GM18505 (cell line): ENCODE measurements around the gene NPB.

Experiments used
- ATAC-seq: cut with Tn5 transposase; IDR thresholded peaks from one replicate; pipeline ENCODE4 v1.9.1; 2021; ENCODE audit not compliant: unreplicated experiment
- POLR2A ChIP-seq: IDR thresholded peaks from 4 replicates; pipeline ENCODE4 v1.6.1; 2011; ENCODE audit warnings: borderline replicate concordance; ENCODE audit not compliant: insufficient read depth, insufficient read length; ENCODE audit errors: extremely low read depth

The NPB gene

DNA sequence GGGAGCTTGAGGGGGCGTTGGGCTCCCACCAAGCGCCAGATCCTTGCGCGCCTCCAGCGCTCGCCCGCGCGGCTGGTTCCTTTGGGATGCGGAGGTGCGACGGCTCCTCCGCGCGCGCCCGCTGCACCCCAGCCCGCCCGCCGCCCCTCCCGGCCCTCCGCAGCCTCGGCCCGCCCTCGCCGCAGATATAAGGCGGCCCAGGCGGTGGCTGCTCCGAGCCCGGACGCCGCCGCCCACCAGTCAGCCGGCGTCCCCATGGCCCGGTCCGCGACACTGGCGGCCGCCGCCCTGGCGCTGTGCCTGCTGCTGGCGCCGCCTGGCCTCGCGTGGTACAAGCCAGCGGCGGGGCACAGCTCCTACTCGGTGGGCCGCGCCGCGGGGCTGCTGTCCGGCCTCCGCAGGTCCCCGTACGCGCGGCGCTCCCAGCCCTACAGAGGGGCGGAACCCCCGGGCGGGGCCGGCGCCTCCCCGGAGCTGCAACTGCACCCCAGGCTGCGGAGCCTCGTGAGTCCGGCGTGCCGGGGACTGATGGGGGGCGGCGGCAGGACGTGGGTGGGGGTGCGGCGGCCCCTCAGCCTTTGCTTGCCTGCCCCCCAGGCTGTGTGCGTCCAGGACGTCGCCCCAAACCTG is at the start of gene NPB:
Gene NPB, plus strand, starts transcription at position 216 of the 630 bp plus-strand sequence. Its CDS starts 40 bp downstream, at position 256.
- no peak for TF ChIP-seq POLR2A
- no peak for ATAC-seq

DNA sequence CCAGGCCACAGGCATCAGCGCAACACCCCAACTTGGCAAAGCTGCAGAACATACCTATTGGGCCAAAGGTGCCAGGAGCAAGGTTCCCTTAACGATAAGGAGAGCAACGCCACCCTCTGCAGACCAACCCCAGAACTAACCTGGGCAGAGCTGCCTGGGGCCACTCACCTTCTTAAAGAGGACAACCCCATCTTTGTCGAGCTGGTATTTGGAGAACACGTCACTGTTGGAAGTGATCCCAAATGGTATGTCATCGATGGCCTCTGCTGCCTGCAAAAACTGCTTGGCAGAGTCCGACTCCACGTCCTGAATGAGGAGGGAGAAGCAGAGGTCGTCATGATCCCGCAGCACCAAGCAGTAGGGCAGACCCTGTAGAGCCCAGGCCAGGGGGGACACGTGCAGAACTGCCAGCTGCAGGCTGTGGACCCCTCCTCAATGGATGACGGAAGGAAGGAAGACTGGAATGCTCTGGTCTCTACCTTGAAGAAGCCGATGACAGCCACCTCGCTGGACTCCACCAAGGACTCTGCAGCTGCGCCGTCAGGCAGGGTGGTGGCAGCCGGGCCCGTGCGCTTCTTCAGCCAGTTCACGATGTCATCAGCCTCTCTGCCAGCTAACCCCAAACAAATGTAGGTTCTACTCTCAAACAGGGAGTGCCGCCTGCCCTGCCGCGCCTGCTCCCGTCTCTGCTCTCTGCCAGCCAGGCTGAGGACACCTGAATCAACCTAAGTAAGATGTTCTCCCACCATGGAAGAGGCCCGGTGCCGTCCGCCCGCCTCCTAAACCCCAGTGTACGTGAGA is 46.9 kb upstream of the NPB start:
- no peak for TF ChIP-seq POLR2A
- ATAC-seq = no peak

DNA sequence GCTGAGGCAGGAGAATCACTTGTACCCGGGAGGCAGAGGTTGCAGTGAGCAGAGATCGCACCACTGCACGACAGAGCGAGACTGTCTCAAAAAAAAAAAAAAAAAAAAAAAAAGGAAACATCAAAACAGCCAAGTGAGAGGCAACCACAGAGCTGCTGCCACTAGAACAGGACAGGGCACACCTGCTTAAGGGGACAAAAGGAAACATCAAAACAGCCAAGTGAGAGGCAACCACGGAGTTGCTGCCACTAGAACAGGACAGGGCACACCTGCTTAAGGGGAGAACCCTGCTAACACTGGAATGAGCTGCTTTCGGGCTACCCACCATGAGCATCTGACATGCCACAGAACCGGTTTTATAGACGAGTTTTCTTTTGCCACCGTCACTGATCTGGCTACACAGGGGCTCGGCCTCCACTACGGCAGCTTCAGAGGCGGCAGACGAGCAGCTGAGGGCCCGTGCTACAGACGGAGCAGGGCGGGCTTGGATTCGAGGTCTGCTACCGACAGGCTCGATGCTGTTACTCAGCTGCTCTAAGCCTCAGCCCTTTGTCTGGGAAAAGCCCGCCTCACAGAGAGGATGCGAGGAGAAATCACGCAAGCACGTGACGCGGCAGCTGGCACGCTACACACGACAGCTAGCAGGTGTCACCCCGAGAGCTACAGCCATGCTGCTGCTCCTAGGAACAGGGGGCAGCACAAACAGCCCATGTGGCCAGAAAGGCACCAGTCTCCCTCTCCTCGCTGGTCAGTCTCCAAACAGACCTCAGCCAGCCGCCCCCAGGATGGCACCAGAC is 43.7 kb upstream of the NPB start:
- TF ChIP-seq POLR2A = no peak
- no peak for ATAC-seq

DNA sequence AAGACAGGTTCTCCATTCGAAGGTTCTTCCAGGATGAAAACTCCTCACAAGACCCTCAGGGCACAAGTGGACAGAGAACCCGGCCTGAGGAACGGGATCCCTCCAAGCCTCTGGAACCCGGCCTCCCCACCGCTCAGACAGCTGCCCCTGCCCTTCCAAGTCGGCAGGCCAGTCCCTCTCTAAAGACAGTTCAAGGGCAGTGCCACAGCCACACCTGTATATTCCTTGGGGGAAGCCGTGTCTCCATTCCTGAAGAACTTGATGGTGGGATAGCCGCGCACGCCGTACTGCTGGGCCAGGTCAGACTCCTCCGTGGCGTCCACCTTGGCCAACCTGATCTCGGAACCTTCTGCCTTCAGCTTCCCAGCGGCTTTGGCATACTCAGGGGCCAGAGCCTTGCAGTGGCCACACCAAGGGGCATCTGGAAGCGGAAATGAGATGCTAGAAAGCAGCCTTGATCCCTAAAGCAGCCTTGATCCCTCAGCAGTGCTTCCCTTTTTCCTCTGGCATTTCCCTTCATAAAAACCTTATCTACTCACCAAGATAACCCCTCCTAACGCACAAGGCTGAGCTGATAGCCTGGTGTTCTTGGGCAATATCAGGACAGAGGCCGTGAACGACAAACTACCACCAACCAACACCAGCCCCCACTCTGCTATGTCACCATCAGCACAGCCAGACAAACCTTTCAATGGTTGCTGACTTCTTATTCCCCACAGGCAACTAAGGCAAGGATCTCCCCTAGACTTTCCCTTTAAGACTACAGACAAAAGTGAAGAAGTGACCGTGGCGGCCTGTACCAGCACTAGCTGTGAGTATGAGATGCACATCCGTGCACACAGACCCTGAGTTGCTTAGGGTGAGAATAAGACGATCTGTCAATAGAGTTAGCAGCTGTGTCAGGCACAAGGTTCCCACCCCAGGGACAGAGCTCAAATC is 42.8 kb upstream of the NPB start:
- no peak for ATAC-seq
- no peak for TF ChIP-seq POLR2A

DNA sequence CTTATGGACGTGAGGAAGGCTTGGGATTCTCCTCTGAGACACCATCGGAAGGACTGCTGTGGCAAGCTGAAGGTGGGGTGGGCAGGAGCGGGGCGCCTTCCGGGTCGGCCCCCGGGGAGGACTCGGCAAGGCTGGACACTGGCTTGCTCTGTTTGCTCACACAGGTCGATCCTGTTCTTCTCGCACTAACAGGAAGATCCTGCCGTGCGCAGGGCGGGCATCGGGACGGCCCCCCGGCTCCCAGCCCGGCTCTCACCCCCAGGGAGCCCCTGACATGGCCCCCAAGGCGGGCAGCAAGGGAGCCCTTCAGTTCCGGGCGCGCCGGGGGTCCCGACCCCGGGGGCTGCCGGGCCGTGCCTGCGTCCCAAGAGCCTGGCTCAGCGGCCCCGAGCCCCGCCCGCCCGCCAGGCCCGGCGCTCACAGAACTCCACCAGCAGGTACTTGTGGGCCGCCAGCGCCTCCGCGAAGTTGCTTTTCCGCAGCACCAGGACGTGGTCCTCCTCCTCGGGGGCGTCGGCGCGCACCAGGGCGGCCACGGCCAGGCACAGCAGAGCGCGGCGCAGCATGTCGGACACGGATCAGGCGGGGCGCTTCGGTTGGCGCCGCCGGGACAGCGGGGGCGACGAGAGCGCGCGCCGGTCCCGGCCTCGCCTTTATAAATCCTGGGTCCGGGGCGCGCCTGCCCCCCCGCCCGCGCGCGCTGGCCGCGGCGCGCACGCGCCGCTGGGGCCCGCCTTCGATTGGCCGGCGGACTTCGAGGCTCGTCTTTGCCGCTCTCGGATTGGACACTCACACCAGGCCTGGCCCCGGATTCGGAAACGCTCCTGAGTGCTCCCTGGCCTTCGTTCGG is 41.9 kb upstream of the NPB start, which contains the start of gene P4HB:
Gene P4HB, minus strand, starts transcription at position 630 of the 850 bp plus-strand sequence. Its CDS starts 64 bp downstream, at position 566.
- TF ChIP-seq POLR2A = peak; percentile 95

DNA sequence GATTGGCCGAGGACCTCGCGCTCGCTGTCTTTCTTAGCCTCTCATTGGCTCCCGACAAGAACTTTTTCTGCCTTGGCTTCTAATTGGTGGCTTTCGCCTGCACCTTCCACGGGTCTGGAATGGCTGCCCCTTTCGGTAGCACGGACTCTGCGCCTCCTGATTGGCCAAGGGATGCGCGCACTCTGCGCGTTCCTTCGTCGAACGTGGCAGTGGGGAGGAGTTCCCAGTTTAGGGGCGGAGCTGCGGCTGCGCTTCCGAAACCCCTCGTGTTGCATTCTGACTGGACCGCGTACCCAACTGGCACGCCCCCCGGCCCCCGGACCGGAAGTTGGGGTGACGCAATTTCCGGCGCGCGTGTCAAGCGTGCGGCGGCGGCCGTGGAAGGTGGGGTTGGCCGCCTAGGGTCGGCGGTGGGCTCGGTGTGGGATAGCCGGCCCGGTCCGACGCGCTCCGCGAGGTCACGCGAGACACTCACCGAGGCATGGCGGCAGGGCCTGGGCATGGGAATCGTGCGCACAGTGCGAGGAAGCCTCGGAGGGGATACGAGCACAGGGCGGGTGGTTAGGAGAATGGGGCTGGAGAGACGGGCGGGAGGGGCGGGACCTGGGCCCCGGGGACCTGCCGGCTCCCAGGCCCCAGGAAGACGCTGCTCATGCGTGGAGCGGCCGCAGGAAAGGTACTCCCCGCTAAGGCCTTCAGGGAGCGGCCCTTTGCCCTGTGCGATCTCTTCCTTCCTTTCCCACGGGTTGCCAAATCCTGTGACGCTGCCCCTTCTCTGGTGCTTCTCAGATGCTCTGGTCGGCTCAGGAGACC is 41.1 kb upstream of the NPB start:
- peak; percentile 66 for ATAC-seq
- peak; percentile 90 for TF ChIP-seq POLR2A

More for the DNA sequence above, 41.9 kb upstream of the NPB start, which contains the start of gene P4HB:
- peak; percentile 75 for ATAC-seq

DNA sequence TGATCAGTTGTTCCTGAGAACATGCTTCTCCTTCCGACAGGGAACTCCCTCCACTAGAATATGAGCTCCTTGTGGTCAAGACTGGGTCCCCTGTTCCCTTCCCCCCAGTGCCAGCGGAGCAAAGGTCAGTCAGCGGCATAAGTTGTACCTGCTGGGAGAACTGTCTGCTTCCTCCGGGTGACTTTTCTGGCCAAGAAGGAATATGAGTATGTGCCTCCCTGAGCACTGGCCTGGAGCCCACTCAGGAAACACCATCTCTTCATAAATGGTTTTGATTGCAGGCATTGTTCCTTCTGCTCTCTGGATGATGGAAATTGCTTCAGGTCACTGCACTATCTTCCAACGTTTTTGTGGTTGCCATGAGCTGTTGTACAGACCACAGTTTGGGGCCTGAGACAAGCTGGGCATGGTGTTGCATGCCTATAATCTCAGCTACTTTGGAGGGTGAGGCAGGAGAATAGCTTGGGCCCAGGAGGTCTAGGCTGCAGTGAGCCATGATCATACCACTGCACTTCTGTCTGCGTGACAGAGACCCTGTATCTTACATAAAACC is 38.8 kb upstream of the NPB start:
- no peak for TF ChIP-seq POLR2A
- ATAC-seq = no peak

DNA sequence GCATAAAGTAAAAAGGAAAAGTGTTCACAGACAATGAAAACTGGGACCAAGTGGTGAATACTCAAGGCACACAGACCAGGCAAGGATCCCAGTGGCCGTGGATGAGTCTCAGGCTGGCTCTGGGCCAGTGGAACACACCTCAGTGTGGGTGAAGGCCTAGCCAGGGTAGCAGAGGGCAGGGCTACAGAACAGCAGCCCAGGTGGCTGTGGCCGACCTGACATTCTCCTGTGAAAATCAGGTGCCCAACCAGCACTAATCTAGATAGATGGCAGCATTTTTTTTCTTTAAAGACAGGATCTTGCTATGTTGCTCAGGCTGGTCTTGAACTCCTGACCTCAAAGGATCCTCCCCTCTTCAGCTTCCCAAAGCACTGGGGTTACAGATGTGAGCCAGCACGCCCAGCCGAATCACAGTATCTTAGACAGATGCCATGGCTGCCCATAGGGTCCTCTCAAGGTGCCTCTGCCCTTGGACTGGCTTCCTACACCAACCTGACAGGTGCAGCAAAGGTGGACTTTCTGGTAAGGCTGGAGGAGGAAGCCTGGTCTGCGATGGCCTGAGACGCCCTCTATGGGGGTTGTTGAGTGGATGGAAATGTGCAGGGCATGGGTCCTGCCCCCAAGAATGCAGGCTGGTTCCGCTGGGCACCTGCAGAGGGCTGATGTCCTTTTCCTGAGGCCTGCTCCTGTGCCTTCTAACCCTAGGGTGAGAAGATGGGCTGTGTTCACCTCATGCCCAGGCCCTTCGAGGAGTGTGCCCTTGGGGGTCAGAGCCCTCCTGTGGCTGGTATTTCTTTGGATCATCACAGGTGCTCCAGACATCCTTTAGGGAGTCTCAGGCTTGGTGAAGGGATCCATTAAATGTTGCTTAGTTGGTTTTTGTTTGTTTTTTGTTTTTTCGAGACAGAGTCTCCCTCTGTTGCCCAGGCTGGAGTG is 37.9 kb upstream of the NPB start:
- ATAC-seq = no peak

DNA sequence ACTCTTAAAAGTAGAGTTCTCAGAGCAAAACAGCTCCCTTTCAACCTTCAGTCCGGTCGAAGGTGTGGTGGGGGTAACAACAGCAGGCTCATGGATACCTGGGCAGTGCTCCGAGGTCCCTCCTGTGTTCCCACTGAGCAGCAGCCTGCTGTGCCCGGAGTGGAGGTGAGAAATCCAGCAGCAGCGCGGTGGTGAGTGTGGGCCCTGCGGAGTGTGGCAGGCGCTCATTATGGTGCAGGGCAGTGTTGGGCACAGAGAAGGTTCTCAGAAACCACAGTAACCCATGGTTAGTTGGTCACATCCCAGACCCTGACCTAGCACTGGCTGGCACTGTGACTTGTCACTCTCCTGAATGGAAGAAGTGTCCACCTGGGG is 36.7 kb upstream of the NPB start:
- TF ChIP-seq POLR2A = no peak
- no peak for ATAC-seq

More for the DNA sequence above, 37.9 kb upstream of the NPB start:
- TF ChIP-seq POLR2A = peak; percentile 12
